Suprapubic skin (tissue), 3 donors: Measurements from ENCODE around the gene ANKRD29.

Experiments
- CTCF ChIP-seq, 2 donors: fragments of 200-600 bp in 1 of 2; fragments of 450-650 bp in 1 of 2; sonication (generic) in 1 of 2; IDR thresholded peaks; one replicate each; pipeline ENCODE4 v1.5.1; 2016 to 2019; ENCODE audit warnings: antibody characterized with exemption in 2 of 2, mild to moderate bottlenecking in 1 of 2, moderate library complexity in 1 of 2
- POLR2A ChIP-seq, 2 donors: fragments of 450-650 bp; IDR thresholded peaks; one replicate each; pipeline ENCODE4 v1.6.1; 2017; ENCODE audit warnings: antibody characterized with exemption in 2 of 2, mild to moderate bottlenecking in 2 of 2, moderate library complexity in 2 of 2

GRCh38 chr18:23661735-23662308 is 889 bp downstream of the ANKRD29 start:
- TF ChIP-seq CTCF (IDR thresholded peaks at IDR 0.05): no peak
- TF ChIP-seq POLR2A (IDR thresholded peaks at IDR 0.05): no peak
